HG02759 (cell line): ENCODE results near the gene SLC7A7.
"Not testable (repeated sequence)": the region's sequence is repeated elsewhere in the genome, so short reads cannot be mapped to it uniquely, and the experiment has no call there.

Source experiments
- ATAC-seq: cut with Tn5 transposase; IDR thresholded peaks from one replicate; pipeline ENCODE4 v1.9.1; 2021; ENCODE audit warnings: mild to moderate bottlenecking, moderate library complexity; ENCODE audit not compliant: unreplicated experiment

The SLC7A7 gene

GRCh38 chr14:22794551-22794951, 20.7 kb downstream of the SLC7A7 start:
- peak; percentile 47 for ATAC-seq

- ATAC-seq = no peak
These were observed 21.3 kb downstream of the SLC7A7 start for GRCh38 chr14:22793976-22794375.

- not testable (repeated sequence) for ATAC-seq
These were observed 21.7 kb downstream of the SLC7A7 start for GRCh38 chr14:22793550-22793949.

GRCh38 chr14:22792158-22792557, 23.1 kb downstream of the SLC7A7 start:
- no peak for ATAC-seq

GRCh38 chr14:22791301-22791700, 23.9 kb downstream of the SLC7A7 start:
- no peak for ATAC-seq

- no peak for ATAC-seq
These were observed 28.6 kb downstream of the SLC7A7 start for GRCh38 chr14:22786685-22787084.

- ATAC-seq = no peak
These were observed 33.8 kb downstream of the SLC7A7 start for GRCh38 chr14:22781301-22781991.

- no peak for ATAC-seq
These were observed 34.3 kb downstream of the SLC7A7 start for GRCh38 chr14:22780941-22781300.

GRCh38 chr14:22780105-22780679, 35.0 kb downstream of the SLC7A7 start:
- ATAC-seq = no peak

- ATAC-seq = no peak
These were observed 37.2 kb downstream of the SLC7A7 start for GRCh38 chr14:22778084-22778483.

GRCh38 chr14:22776849-22777248, 38.4 kb downstream of the SLC7A7 start:
- ATAC-seq = not testable (repeated sequence)

GRCh38 chr14:22776215-22776614, 39.0 kb downstream of the SLC7A7 start:
- ATAC-seq = no peak

- ATAC-seq = no peak
These were observed 41.1 kb downstream of the SLC7A7 start for GRCh38 chr14:22774011-22774706.

- no peak for ATAC-seq
These were observed 41.8 kb downstream of the SLC7A7 start for GRCh38 chr14:22773162-22774010.

GRCh38 chr14:22772725-22773124, 42.5 kb downstream of the SLC7A7 start:
- no peak for ATAC-seq

GRCh38 chr14:22770481-22771187, 44.6 kb downstream of the SLC7A7 start:
- ATAC-seq = no peak

- ATAC-seq = no peak
These were observed 45.9 kb downstream of the SLC7A7 start for GRCh38 chr14:22769369-22769768.

- ATAC-seq = no peak
These were observed 46.3 kb downstream of the SLC7A7 start for GRCh38 chr14:22768947-22769346.

GRCh38 chr14:22767323-22767589, 48.0 kb downstream of the SLC7A7 start:
- ATAC-seq = no peak

GRCh38 chr14:22766457-22767322, 48.5 kb downstream of the SLC7A7 start, which contains the start of gene OXA1L:
Gene OXA1L, plus strand, starts transcription at chr14:22766688. Its CDS starts 14 bp downstream, at chr14:22766702.
- peak; percentile 81 for ATAC-seq
